ENCODE results near the gene PDCD4. TPM values are rescaled to one million over a fixed set of nuclear protein-coding genes. Genes with fewer than 3 reads are reported as not detected.
A peak's percentile ranks its signal among the peaks of the same experiment; 100 is the strongest.

PDCD4 gene
- total RNA-seq, 1 experiment from 2014 or later, result 63.0 TPM

GRCh38 chr10:110892602-110893288, 21.0 kb downstream of the PDCD4 start (continued):
- TF ChIP-seq, protein P1, sequence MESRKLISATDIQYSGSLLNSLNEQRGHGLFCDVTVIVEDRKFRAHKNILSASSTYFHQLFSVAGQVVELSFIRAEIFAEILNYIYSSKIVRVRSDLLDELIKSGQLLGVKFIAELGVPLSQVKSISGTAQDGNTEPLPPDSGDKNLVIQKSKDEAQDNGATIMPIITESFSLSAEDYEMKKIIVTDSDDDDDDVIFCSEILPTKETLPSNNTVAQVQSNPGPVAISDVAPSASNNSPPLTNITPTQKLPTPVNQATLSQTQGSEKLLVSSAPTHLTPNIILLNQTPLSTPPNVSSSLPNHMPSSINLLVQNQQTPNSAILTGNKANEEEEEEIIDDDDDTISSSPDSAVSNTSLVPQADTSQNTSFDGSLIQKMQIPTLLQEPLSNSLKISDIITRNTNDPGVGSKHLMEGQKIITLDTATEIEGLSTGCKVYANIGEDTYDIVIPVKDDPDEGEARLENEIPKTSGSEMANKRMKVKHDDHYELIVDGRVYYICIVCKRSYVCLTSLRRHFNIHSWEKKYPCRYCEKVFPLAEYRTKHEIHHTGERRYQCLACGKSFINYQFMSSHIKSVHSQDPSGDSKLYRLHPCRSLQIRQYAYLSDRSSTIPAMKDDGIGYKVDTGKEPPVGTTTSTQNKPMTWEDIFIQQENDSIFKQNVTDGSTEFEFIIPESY (IDR thresholded peaks at IDR 0.05; ENCODE audit: extremely low read depth, insufficient replicate concordance, low read length), result no peak
- no peak for TF ChIP-seq SIN3A (IDR thresholded peaks at IDR 0.05; ENCODE audit: low read depth)
- TF ChIP-seq CEBPB (IDR thresholded peaks at IDR 0.05; ENCODE audit: low read depth), result no peak
- TF ChIP-seq JUND (IDR thresholded peaks at IDR 0.05), result no peak
- no peak for TF ChIP-seq POLR2AphosphoS5 (IDR thresholded peaks at IDR 0.05; ENCODE audit: low read depth, low read length)
- no peak for TF ChIP-seq ZNF274 (IDR thresholded peaks at IDR 0.05; ENCODE audit: low read depth, low read length)
- no peak for TF ChIP-seq CTCF (IDR thresholded peaks at IDR 0.05 in 2 of 3, conservative IDR thresholded peaks at IDR 0.05 in 1 of 3; ENCODE audit: borderline replicate concordance in 1 of 3, insufficient read depth in 1 of 3, low read depth in 2 of 3, low read length in 2 of 3)

DNA sequence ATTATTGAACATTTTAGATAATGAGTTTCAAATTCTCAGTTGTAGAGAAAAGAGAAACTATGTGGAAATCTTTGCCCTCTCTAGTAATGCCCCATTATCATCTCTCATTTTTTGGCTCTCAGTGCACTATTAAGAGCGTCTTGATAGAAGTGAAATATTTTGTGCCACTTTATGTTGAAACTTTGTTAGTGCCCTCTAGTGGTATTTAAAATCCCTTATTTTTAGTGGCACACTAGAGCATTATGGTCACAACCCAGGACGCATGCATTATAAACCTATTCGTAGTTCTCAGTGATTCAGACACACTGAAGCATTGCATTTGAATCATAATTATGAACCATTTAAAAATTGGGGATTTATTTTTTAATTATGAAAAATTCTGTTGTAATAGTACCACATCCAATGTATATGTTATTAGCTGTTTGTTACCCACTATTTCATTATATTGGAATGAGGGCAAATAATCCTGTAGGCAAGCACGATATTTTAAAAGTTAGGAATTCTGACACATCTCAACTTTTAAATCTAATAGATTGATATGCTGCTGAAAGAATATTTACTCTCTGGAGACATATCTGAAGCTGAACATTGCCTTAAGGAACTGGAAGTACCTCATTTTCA, 21.9 kb downstream of the PDCD4 start:
- Histone ChIP-seq H3K27me3 (ENCODE audit: insufficient read depth, low read length) (no peaks in the 10 kb centered on the region), H2AFZ (ENCODE audit: low read depth, low read length, poor library complexity, severe bottlenecking) (peak overlapping the region; percentile 20), H3K9me2 (ENCODE audit: insufficient read depth) (no peaks in the 10 kb centered on the region), H3K9me3 (ENCODE audit: control insufficient read depth in 1 of 2, insufficient read depth in 1 of 2, low read depth in 1 of 2, low read length in 2 of 2) (no peaks in the 10 kb centered on the region), H3K27ac (ENCODE audit: low read depth, low read length) (no peak overlapping the region), H3K9ac (ENCODE audit: low read length) (no peak overlapping the region), H3K4me1 (ENCODE audit: control insufficient read depth in 1 of 2, insufficient read depth in 2 of 2, low read length in 2 of 2) (no peaks in the 10 kb centered on the region), H3K4me3 (replicated peaks in 1 of 2; ENCODE audit: low read depth in 1 of 2, low read length in 2 of 2) (no peak overlapping the region), H3K79me2 (ENCODE audit: insufficient read depth, low read length) (no peaks in the 10 kb centered on the region), H4K20me1 (ENCODE audit: insufficient read depth) (0 out of 2 replicates have a peak, but pooled peaks cover 3% of the 10 kb centered on the region), H3K36me3 (ENCODE audit: control insufficient read depth in 1 of 2, insufficient read depth in 2 of 2, low read length in 2 of 2) (no peaks in the 10 kb centered on the region; a peak in 1 of 4 replicates), H3K4me2 (ENCODE audit: low read length) (no peak overlapping the region)
- peak; percentile 45 for DNase-seq (ENCODE audit: low read depth, low spot score)
- intact Hi-C loops (cut with micrococcal nuclease), result loop anchor here (1.0 to 5.0 kb wide), 4 partner anchors 91 to 581 kb away; no protein-coding TSS in a partner anchor
- no TSS peak for BruUV-seq (replicated peaks)
- RAD21 ChIA-PET (ENCODE audit: low non-redundant PET in 1 of 2, low total read pairs in 2 of 2, uncharacterized antibody in 2 of 2, unreplicated experiment in 2 of 2), result interaction anchor here (1.6 kb wide), 2 partner anchors 147 to 148 kb away, joined by 5 to 8 read pairs; no protein-coding TSS in a partner anchor
- CTCF ChIA-PET, result interaction anchor here (0.8 to 4.7 kb wide), 12 partner anchors 9 to 589 kb away, joined by 3 to 17 read pairs (median 5); partner anchors contain the start of genes BBIP1, PDCD4, SHOC2 and SMNDC1
- POLR2A ChIA-PET, result interaction anchor here (0.8 kb wide), 1 partner anchor 9 kb away, joined by 3 read pairs; no protein-coding TSS in a partner anchor
- ATAC-seq, result peak; percentile 94
- TF ChIP-seq YY1 (IDR thresholded peaks at IDR 0.05; ENCODE audit: extremely low read depth, insufficient replicate concordance, low read depth, low read length) (no peak), ZNF274 (IDR thresholded peaks at IDR 0.05; ENCODE audit: low read depth, low read length) (no peak), REST (IDR thresholded peaks at IDR 0.05; ENCODE audit: low read depth) (no peak), SRF (IDR thresholded peaks at IDR 0.05; ENCODE audit: low read depth) (no peak), SP1 (IDR thresholded peaks at IDR 0.05; ENCODE audit: low read depth) (peak; percentile 21; the same call in 1 of the 2 replicates), ZFX (IDR thresholded peaks at IDR 0.05) (no peak), EZH2 (IDR thresholded peaks at IDR 0.05) (no peak), TCF7L2 (IDR thresholded peaks at IDR 0.05; ENCODE audit: borderline replicate concordance, extremely low read depth, insufficient read depth, insufficient read length) (no peak), POLR2A (IDR thresholded peaks at IDR 0.05; ENCODE audit: borderline replicate concordance, extremely low read depth, insufficient read depth, insufficient read length) (no peak)

All from HCT116 (cell line).